ENCODE measurements around the gene TOLLIP.

TOLLIP gene

DNA sequence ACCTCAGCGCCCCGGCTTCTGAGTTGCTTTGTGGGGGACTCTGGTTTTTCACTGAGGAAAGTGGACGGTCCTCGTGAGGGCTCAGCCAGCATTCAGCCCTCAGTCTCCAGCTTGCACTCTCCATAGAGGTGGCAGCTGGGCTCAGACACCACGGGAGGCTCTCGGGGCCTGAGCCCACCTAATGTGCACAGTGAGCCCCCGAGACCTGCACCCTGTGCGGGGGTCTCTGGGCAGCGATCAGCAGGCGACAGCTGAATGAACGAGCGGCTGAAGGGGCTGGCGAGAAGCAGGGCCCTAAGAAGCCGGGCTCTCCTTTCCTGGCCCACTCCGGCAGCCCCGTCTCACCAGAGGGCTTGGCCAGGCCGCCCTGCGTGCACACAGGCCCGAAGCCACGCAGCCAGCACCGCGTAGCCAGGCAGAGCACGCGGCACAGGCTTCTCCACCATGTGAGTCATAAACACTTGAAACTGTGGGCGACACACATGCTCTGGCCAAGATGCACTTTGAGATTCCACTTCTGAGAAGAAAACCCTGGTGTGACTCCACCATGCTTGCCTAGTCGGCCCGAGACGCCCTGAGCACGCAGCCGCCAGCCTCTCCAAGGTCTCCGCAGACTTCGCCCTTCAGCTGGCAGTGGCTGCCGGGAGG, 28.0 kb downstream of the TOLLIP start:
- TF ChIP-seq TCF4 (CRISPR knock-in tag; IDR thresholded peaks at IDR 0.05; ENCODE audit: borderline replicate concordance) (no peak), TOX (CRISPR knock-in tag; IDR thresholded peaks at IDR 0.05; ENCODE audit: borderline replicate concordance) (no peak), GLIS3 (CRISPR knock-in tag; IDR thresholded peaks at IDR 0.05) (no peak), ZNF8 (CRISPR knock-in tag; IDR thresholded peaks at IDR 0.05) (no peak), CSRNP3 (CRISPR knock-in tag; IDR thresholded peaks at IDR 0.05) (no peak), TSHZ2 (CRISPR knock-in tag; IDR thresholded peaks at IDR 0.05) (no peak), ISL1 (CRISPR knock-in tag; IDR thresholded peaks at IDR 0.05) (no peak)
- TF ChIP-seq, protein P1, sequence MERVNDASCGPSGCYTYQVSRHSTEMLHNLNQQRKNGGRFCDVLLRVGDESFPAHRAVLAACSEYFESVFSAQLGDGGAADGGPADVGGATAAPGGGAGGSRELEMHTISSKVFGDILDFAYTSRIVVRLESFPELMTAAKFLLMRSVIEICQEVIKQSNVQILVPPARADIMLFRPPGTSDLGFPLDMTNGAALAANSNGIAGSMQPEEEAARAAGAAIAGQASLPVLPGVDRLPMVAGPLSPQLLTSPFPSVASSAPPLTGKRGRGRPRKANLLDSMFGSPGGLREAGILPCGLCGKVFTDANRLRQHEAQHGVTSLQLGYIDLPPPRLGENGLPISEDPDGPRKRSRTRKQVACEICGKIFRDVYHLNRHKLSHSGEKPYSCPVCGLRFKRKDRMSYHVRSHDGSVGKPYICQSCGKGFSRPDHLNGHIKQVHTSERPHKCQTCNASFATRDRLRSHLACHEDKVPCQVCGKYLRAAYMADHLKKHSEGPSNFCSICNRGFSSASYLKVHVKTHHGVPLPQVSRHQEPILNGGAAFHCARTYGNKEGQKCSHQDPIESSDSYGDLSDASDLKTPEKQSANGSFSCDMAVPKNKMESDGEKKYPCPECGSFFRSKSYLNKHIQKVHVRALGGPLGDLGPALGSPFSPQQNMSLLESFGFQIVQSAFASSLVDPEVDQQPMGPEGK (CRISPR knock-in tag; IDR thresholded peaks at IDR 0.05; ENCODE audit: borderline replicate concordance), result no peak
- ATAC-seq, result no peak

DNA sequence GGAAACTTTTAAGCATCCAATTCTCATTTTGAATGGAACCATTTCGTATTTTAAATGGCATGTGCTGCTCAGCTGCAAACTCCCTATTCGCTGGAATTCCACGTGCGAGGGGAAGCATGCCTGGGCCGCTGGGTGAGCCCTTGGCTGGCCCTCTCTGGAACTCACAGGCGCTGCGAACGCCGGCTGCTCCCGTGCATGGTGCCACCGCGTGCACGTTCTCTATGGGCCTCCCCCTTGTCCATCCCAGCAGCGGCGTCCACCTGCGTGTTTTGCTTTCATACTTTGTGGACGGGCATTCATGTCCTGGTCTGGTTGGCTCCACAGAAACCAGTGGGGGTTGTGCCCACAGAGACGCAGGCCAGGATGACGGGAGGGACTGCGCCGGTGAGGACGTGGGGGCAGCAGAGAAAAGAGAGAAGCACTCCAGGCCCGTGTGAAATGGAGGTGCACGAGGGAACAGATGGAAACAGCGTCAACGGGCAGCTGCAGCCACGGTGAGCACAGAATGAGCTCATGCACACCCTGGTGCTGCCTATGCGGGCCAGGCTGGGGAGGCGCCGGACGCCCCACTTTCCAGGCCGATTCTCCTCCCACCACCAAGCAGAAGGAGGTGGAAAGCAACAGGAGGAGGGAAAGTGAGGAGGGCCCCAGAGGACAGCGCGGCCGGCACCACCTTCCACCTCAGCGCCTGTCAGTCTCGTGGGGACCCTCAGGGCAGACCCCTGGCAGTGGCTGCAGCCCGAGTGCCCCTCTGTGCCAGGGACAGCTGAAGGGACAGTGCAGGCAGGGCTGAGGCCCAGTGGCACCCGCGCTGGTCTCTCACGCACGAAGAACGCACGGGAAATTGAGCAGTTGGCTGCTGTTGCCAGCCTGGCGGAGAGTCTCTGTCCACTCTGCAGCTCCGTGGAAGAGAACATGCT, 29.1 kb downstream of the TOLLIP start:
- no peak for ATAC-seq
- TF ChIP-seq, protein P1 (CRISPR knock-in tag; IDR thresholded peaks at IDR 0.05; ENCODE audit: borderline replicate concordance), result no peak
- TF ChIP-seq ZNF70 (CRISPR knock-in tag; IDR thresholded peaks at IDR 0.05) (no peak), ZNF565 (CRISPR knock-in tag; conservative IDR thresholded peaks at IDR 0.05; ENCODE audit: low read depth) (no peak), RARB (CRISPR knock-in tag; IDR thresholded peaks at IDR 0.05) (no peak), GLIS3 (CRISPR knock-in tag; IDR thresholded peaks at IDR 0.05) (no peak), ARNTL (CRISPR knock-in tag; IDR thresholded peaks at IDR 0.05; ENCODE audit: borderline replicate concordance, low read depth) (no peak), ZC3H10 (CRISPR knock-in tag; IDR thresholded peaks at IDR 0.05) (no peak), SNAI2 (CRISPR knock-in tag; IDR thresholded peaks at IDR 0.05) (no peak), ISL1 (CRISPR knock-in tag; IDR thresholded peaks at IDR 0.05) (no peak), PPARA (CRISPR knock-in tag; IDR thresholded peaks at IDR 0.05; ENCODE audit: borderline replicate concordance) (no peak), BACH2 (CRISPR knock-in tag; IDR thresholded peaks at IDR 0.05; ENCODE audit: borderline replicate concordance) (no peak), CSDC2 (CRISPR knock-in tag; IDR thresholded peaks at IDR 0.05) (no peak), TOX (CRISPR knock-in tag; IDR thresholded peaks at IDR 0.05; ENCODE audit: borderline replicate concordance) (no peak), ZFP3 (CRISPR knock-in tag; IDR thresholded peaks at IDR 0.05) (no peak), CSRNP3 (CRISPR knock-in tag; IDR thresholded peaks at IDR 0.05) (no peak), ZFP30 (CRISPR knock-in tag; IDR thresholded peaks at IDR 0.05) (no peak), CREB5 (CRISPR knock-in tag; IDR thresholded peaks at IDR 0.05; ENCODE audit: low read depth) (no peak), OSR1 (CRISPR knock-in tag; IDR thresholded peaks at IDR 0.05) (no peak)
- TF ChIP-seq, protein P2, sequence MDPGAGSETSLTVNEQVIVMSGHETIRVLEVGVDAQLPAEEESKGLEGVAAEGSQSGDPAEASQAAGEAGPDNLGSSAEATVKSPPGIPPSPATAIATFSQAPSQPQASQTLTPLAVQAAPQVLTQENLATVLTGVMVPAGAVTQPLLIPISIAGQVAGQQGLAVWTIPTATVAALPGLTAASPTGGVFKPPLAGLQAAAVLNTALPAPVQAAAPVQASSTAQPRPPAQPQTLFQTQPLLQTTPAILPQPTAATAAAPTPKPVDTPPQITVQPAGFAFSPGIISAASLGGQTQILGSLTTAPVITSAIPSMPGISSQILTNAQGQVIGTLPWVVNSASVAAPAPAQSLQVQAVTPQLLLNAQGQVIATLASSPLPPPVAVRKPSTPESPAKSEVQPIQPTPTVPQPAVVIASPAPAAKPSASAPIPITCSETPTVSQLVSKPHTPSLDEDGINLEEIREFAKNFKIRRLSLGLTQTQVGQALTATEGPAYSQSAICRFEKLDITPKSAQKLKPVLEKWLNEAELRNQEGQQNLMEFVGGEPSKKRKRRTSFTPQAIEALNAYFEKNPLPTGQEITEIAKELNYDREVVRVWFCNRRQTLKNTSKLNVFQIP (CRISPR knock-in tag; IDR thresholded peaks at IDR 0.05; ENCODE audit: borderline replicate concordance, low read depth), result no peak
